ENCODE measurements around the gene URGCP.
"Not testable (repeated sequence)": the region's sequence is repeated elsewhere in the genome, so short reads cannot be mapped to it uniquely, and the experiment has no call there.

The URGCP gene

DNA sequence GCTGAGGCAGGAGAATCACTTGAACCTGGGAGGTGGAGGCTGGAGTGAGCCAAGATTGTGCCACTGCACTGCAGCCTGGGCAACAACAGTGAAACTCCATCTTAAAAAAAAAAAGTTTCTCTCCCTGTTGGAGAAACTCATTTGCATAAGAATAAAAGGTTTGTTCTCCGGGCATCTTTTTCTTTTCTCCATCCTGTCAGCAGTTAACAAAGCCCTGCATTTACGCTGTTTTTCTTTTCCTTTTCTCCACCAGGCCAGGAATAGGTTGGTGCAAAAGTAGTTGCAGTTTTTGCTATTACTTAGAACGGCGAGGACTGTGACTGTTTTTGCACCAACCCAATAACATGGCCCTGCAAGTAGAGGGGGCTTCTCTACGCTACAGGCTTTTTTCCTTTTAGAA is 9.5 kb upstream of the URGCP start:
- DNase-seq, result no peak

DNA sequence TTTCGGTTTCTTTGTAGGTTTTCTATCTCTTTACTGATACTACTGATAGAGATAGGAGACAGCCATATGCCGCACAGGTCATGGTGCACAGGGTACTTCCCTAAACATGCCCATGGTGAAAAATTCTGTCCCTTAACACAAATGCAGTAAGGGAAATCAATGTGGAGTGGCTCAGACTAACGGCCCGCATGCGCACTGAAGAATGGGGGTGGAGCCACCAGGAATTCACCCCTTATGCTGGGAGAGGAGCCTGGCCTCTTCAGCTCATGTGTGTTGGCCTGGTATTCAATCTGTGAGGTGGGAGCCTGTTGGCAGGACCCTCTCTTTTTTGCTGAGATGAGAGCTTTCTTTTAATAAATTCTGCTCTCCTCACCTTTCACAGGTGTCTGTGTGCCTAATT is 8.4 kb upstream of the URGCP start:
- no peak for DNase-seq

DNA sequence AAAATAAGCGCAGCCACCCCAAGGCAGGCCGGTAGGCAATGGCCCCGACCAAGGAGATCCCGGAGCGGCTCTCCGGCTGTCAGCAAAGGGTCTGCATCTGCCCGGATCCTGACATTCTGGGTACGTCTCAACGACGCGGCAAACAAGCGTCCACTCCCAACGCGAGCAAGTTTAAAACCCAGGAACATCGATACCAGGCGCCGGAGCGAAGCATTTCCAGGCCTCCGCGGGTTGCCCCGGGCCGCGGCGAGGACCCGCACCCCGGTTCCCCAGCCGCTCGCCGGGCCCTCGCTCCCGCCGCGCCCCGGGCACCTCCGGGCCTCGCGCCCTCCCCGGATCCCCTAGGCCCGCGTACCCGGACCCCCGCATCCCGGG is 453 bp downstream of the URGCP start:
- peak; percentile 34 for DNase-seq

DNA sequence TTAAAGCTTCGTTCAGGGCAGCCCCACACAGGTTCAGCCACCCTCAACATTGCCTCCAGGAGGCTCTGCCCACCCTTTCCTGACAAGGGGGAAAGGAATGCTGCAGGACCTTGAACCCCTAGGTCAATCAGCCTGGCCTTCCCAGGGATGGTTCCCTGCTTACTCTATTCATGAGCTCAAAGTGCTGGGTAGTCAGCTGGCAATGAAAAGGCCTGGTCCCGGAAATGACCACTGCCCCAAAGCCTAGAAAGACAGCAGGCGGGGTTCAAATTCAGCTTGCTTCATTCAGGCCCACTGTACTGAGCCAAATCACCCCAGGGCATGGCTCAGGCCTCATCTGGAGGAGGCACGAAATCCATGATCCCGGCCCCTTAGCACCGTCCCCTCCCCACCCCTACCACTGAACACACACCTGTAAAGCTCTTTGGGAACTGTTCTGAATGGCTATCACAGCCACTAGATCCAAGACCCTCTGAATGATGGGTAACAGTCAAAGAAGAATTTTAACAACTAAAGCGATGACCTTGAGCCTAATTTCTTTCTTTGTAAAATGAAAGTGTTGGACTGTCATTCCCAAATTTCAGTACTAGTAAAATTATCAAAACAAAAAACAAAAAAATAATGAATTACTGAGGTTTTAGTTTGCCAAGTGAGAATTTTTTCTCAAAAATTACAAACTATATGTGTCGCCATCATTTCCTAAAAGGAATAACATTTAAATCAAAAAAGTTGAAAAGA is 1.0 kb downstream of the URGCP start:
- peak; percentile 37 for DNase-seq

DNA sequence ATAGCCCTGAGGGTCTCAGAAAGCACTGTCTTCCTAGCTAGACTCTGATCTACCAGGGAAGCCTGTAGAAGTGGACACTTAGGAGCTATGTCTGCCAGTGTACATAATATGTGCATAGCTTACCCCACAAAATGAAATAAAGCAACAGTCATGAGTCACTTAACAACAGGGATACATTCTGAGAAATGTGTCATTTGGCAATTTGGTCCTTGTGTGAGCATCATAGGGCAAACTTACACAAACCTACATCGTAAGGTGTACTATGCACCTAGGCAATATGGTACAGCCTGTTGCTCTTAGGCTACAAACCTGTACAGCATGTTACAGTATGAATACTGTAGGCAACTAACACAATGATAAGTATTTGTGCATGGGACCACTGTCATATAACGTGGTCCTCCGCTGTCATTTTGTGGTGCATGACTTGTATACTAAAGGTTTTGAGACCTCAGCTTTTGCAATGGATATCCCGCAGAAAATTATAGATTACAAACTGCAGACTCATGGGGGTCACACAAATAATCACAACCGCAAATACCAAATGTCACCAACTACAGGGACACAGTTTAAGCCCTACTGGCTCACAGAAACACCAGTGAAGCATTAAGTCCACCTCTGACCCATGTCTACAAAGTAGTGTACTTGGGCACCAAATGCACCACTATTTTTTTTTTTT is 1.7 kb downstream of the URGCP start:
- DNase-seq, result no peak

DNA sequence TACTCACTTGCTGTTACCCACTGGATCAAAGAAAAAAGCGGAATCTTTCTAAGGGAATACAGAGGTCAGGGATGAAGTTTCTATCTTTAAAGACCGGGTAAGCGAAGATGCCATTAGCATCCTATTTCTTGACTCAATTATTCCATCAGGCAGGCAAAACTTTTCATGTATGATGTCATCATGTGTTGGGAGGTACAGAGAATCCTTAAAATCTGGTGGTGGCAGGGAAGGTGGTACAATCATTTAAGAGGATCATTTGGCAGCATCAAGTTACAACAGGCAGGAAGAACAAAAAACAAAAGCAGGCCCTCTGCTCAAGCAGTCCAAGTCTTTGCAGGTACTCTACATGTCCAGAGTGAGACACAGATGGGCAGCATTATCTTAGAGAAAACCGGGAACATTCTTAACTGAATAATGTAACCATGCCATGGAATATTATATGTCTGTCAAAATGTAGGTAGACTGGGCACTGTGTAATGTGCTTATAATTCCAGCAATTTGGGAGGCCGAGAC is 3.8 kb downstream of the URGCP start:
- no peak for DNase-seq

DNA sequence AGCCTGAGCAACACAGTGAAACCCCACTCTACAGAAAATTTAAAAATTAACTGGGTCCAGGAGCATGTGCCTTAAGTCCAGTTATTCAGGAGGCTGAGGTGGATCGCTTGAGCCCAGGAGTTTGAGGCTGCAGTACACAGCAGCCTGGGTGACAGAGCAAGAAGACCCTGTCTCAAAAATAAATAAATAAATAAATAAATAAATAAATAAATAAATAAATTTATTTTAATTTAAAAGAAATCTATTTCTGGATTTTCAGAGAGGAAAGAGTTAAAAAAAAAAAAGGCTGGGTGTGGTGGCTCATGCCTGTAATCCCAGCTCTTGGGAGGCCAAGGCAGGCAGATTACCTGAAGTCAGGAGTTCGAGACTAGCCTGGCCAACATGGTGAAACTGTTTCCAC is 7.8 kb downstream of the URGCP start:
- DNase-seq, result not testable (repeated sequence)

DNA sequence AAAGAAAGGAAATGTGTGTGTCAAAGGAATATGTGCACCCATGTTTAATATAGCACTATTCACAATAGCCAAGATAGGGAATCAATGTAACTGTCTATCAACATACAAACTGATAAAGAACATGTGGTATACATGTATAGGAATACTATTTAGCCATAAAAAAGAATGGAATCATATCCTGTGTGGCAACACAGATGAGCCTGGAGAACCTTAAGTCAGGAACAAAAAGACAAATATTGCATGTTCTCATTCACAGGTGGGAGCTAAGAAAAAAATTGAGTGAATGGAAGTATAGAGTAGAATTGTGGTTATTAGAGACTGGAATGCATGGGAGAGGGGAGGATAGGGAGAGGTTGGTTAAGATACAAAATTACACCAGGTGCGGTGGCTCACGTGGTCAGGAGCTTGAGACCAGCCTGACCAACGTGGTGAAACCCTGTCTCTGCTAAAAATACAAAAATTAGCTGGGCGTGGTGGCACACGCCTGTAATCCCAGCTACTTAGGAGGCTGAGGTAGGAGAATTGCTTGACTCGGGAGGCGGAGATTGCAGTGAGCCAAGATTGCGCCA is 10.5 kb downstream of the URGCP start:
- DNase-seq, result no peak

DNA sequence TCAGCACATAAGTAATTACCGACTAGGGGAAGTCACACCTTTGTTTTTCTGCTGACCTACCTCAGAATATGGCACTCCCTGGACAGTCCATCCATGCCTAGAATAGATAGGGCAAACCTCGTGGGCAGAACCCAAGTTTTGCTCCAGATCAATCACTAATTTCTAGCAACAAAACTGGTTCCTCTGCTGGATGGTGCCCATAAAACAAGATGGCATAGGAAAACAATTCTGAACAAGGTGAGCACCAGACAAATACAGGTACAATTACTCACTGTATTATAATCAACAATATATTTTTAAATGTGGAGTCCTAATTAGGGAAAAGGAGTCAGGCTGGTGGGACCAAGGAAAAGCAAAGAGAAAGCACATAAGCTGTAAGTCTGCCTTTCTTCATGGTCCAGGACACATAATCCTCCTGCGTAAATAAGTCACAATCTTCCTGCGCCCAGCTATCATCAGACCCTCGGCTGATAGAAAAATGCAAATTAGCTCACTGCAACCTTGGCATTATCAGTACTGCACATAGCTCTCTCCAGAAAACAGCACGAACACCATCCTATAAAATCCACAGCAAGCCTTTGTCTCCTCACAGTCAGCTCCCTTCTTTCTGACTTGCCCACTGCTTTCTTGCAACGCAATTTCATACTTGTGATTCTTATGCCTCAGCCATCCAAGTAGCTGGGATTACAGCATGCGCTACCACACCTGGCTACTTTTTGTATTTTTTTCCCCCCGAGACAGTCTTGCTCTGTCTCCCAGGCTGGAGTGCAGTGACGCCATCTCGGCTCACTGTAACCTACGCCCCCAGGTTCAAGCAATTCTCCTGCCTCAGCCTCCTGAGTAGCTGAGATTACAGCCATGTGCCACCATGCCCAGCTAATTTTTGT is 15.1 kb downstream of the URGCP start:
- no peak for DNase-seq

DNA sequence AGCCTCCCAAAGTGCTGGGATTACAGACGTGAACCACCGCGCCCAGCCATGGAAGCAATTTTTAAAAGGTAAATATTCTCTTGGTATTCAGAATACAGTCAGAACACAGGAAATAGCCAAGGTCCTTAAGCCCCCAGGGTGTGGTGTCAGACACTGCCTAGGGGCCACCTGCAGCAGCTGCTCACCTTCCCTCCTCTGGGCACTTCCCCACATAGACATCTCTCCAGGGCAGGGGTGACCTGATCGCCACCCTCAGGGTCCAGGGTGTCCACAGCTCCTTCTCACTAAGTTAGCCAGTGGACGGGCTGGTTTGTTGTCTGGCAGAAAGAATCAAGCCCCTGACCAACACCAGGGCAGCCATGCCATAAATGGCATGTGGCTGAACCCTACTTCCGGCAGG is 15.9 kb downstream of the URGCP start:
- no peak for DNase-seq

DNA sequence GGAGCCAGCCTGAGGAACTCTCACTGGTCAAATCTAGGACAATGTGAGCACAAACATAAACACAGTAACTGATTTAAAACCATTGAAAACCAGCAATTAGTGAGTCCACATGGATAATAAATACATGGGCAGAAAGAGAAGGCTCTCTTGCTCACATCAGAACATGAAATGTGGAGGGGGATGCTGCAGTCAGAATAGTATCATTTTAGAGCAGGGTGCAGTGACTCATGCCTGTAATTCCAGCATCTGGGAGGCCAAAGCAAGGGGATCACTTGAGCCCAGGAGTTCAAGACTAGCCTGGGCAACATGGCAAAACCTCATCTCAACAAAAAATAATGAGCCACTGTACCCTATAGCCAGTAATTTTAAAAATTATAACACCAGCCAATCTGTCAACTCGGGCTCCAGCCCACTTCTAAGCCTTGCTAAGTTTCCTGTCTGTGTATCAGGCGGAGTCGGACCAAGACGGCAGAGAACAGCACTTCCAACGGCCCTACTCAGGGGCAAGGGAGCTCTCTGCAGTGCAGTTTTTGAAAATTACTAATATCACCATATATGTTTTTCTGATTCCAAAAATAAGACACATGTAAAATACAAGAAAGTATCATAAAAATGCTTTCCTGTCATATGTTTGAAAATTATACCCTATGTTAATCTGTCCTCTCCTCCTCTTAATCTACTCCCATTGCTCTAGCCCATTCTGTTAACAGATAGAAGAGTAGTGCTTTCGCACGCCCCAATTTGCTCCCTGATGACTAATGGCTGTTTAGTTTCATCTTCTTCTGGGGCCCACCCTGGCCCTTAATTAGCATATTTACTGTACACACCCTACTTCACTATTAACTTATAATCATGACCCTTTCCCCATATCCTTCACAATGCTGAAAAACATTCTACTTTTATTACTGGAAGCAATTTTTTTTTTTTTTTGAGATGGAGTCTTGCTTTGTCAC is 17.1 kb downstream of the URGCP start:
- no peak for DNase-seq

DNA sequence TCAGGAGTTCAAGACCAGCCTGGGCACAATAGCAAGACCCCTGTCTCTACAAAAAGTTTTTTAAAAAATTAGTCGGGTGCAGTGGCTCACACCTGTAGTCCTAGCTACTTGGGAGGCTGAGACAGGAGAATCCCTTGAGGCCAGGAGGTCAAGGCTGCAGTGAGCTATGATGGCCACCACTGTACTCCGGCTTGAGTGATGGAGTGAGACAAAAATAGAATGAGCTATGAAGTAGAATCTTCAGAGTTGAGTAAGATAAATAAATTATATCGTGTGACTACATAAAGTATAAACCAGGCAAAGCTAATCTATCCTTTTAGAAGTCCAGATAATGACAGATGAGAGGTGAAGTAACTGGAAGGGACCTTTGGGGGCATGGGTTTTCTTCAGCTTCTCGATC is 21.8 kb downstream of the URGCP start:
- DNase-seq, result no peak

DNA sequence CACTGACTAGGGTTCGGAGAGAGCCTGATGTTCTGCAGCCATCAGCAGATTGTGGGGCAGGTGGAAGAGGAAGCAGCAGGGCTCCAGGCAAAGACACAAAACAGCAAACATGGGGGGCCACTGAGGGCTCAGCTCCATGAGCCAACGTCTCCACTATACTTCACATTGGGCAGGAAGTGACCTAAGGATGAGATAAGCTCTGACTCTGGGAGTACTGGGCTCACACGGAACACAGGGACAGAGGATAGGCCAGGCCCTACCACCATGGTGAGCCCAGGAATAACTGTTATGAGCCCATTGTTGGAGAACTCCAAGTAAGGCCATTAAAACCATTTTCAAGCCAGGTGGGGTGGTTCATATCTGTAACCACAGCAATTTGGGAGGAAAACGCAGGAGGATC is 22.2 kb downstream of the URGCP start:
- DNase-seq, result no peak

DNA sequence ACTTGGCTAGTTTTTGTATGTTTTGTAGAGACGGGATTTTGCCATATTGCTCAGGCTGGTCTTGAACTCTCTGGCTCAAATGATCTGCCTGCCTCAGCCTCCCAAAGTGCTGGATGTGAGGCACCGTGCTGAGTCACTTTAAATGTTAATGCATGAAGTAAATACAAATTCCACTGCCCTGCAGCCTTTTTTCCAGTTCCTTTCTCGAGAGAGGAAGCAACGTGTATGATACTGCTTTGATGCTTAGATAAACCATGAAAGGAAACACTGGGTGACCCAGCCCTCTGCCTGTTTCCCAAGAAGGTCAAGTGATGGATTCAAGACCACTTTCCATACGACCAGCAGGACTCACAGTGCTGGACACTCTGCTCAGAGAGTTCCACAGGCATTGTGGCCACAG is 25.8 kb downstream of the URGCP start:
- DNase-seq, result no peak

DNA sequence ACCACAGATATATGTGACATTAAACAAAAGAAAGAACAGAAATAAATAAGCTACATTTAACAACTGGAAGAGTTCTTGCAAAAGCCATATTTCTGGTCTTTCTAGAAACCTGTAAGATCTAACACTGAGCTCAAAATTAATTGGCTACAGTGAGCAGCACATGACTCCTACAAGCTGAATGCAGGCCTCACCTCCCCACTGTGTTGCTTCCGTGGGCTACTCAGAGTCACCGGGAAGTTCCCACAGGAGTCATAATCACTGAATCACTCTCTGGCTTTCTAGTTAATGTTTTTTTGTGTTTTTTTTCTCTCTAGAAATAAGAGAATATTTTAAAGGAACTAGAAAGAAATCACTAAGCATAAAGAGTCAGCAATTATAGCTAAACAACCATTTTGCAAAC is 26.9 kb downstream of the URGCP start:
- no peak for DNase-seq

DNA sequence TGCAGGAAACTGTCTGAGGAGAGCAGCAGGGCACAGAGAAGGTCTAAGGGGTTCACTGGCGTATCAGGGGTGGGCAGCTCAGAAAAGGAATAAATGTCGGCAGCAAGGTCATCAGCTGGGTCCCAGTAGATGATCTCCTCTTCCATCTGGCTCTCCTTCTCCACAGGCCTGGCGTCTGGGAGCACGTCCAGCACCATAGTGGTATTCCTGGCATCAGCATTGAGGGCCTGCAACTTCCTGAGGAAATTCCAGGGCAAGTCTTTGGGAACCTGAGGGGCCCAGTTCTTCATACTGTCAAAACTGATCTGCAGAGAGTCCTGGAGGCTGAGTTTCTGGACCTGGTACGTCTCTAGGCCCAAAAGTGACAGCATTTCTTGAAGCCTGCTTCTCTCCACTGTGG is 27.5 kb downstream of the URGCP start:
- DNase-seq, result no peak

DNA sequence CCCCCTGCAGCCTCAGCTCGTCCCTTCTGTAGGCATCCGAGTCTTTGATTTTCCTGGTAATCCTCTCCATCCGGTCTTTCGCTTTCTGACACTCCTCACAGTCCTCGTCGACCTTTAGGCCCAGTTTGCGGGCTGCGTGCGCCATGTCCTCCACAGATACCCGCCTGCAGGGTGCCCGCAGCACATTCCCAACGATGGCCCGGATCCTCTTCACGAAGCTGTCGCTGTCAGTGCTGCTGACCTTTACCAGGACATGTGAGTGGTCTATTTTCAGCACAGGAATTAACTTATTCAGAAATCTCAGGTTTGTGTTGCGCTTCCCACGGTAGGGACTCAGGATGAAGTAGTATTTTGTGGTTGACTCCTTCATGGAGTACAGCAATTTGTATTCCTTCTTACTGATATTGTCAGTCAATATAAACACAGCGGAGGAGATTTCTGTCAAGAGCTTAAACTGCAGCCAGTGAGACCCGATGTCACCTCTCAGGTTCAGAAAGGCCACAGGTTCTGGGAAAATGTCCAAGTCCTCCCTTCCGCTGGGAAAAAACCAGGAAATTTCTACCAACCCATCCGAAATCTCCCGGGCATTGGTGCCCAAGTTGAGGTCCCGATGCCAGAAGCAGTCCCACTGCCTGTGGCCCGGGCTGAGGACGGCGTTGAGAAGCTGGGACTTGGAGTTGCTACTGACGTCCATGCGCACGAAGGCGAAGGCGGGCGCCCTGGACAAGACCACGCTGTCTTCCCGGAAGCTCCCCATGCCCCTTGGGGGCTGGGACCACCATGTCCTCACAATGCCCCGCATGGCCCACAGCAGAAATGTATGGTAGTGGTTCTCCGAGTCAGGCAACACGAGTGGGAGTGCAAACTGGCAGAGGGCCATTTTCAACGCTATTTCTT is 28.2 kb downstream of the URGCP start:
- DNase-seq, result no peak

DNA sequence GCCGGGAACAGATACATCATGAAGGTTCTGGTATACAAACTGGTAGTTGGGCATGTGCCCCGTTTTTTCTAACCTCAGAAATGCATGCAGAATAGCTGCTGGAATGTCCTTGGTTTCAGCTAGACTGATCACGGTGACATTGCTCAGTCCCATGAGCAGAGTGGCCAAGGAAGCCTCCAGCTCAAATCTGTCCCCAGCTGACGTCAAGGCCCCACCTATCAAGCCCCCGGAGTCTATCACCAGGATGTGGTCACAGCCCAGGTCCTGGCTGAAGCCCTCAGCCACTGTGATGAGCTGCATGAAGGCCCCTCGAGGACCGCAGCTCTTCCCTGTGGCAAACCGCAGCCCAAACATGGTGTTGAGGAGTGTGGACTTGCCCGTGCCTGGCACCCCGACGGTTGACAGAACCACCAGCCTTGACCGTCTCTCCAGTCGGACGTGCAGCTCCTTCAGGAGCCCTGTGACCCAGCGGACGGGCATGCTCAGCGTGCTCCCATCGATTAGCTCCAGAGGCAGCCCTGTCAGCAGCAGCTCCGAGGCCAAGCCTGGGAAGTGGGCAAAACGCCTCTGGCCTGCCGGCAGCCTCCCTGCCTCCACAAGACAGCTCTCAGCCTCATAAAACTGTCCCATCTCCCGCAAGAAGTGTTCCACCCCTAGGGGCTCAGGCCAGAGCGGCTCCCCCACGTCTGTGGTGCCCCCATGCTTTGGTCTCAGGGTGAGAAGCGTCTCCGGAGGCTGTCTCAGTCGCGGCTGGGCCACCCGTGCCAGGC is 29.2 kb downstream of the URGCP start:
- DNase-seq, result no peak

DNA sequence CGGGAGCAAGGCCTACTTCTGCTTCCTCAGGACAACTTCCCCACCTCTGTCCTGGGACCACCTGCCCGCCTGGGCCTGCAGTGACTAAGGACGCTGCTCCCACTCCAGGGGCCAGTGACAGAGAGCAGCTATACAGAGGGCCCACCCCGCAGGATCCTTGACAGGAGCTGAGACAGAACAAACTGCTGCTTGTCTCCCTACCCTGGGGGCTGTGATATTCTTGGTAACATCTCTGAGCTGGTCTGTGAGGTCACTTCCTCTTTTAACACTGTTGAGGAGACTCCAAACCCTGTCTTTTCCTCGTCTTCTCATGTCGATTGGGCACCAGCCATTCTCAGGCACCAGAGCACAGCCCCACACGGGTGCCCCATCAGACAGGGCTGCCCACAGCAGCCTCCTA is 30.2 kb downstream of the URGCP start:
- DNase-seq, result no peak

DNA sequence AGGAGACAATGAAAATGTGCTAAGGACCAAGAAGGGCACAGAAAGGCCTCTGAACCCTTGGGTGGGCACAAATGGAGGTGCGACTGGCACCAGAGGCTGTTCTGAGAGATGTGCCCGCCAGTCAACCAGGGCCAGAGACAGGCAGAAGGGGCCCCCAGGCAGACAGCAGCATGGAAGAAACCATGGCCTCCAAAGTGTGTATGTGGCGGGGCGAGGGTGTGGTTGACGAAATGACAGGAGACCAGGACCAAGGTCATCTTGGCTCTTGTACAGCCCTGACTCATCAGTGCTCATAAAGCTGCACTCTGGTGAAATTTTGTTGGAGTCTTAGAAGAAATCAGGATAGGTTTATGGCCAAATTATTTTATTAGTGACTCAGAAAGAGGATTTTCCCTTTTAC is 33.1 kb downstream of the URGCP start:
- DNase-seq, result no peak
